Pancreas (tissue), 10 donors: ENCODE measurements around the gene GSTM3. TPM values are rescaled to one million over a fixed set of nuclear protein-coding genes. Genes with fewer than 3 reads are reported as not detected.
"Not testable (repeated sequence)": the region's sequence is repeated elsewhere in the genome, so short reads cannot be mapped to it uniquely, and the experiment has no call there.

Source experiments
- ATAC-seq, 4 donors: fragments of 200-7000 bp; cut with Tn5 transposase; one replicate each; pipeline versions ENCODE4 v1.8.0 to v1.9.1; 2020; ENCODE audit warnings: mild to moderate bottlenecking in 4 of 4, moderate library complexity in 4 of 4
- DNase-seq, 6 donors: peaks; one replicate each; pipeline ENCODE4 v3.0.0-alpha.2; 2020
- FAIRE-seq: peaks from 2 replicates; lab custom pipeline; 2012; peaks lifted over from hg19 to GRCh38; lab: Jason Lieb, UNC
- H3K27ac ChIP-seq, 4 donors: fragments of 200-600 bp; sonication (generic); 1 replicate in 3 of 4; 2 replicates in 1 of 4; pipeline versions ENCODE4 v1.5.0 to v1.8.0; 2020
- H3K27me3 ChIP-seq, 4 donors: fragments of 200-600 bp; one replicate each; pipeline ENCODE4 v1.8.0; 2021
- H3K36me3 ChIP-seq, 3 donors: fragments of 200-600 bp; sonication (generic) in 1 of 3; one replicate each; pipeline versions ENCODE4 v1.5.0 to v1.8.0; 2020 to 2021
- H3K4me1 ChIP-seq, 3 donors: fragments of 200-600 bp; one replicate each; pipeline ENCODE4 v1.8.0; 2021
- H3K4me3 ChIP-seq, 4 donors: fragments of 200-600 bp; sonication (generic) in 2 of 4; one replicate each; pipeline versions ENCODE4 v1.5.0 to v1.8.0; 2020 to 2021
- H3K9me3 ChIP-seq, 4 donors: fragments of 200-600 bp; one replicate each; pipeline ENCODE4 v1.8.0; 2021
- WGBS, 2 donors: extraction: QIAGEN DNeasy Blood & Tissue Kit; methylation state at CpG; one replicate each; pipeline ENCODE4 v1.1.7; 2013; 5-methylcytosine and 5-hydroxymethylcytosine counted together
- intact Hi-C, 3 donors: fragments of 100-400 bp; cut with DNase I; formaldehyde crosslinking; loops; one replicate each; pipeline versions ENCODE4 v1.11.1 to v1.14.2; 2022
- polyA plus RNA-seq, 2 donors: library from polyadenylated mRNA; stranded (reverse); fragments of 200-250 nt; gene quantifications; one replicate each; pipeline ENCODE4 v1.2.3, GENCODE V29; 2013
- total RNA-seq, 6 donors: library from RNA; stranded (reverse); fragmentation: NEBNext Ultra II Directional in 4 of 6; extraction: Animal tissue kit (Norgen Biotek cat#: 25700) in 4 of 6; gene quantifications; one replicate each; pipeline versions ENCODE4 v1.2.1 to v1.2.4, GENCODE V29; 2021 to 2023
- TF ChIP-seq, protein P1 (sequence below), 4 donors: fragments of 200-600 bp; sonication (generic) in 3 of 4; IDR thresholded peaks; one replicate each; pipeline versions ENCODE4 v1.5.0 to v1.8.0; 2021; ENCODE audit warnings: antibody characterized with exemption in 4 of 4
- donor health status: healthy with polysubstance abuse.
- donor health status: DM: no; HTN: no; CAD: no; lungs with moderate emphysema.
- donor health status: DM: no; HTN: no; CAD: no.
- donor health status: control.
- donor health status: control.
- donor health status: Bipolar disorder and iron deficiency.
- donor health status: DM: yes; HTN: yes; CAD: no.
- donor health status: DM: no; HTN: no; CAD: no.
- donor health status: DM: no; HTN: no; CAD: no.
- donor health status: DM: yes; HTN: yes; CAD: no.

GSTM3 gene
- total and polyA plus RNA-seq, 8 donors, result 13.9 to 58.1 (median 24.7) TPM

DNA sequence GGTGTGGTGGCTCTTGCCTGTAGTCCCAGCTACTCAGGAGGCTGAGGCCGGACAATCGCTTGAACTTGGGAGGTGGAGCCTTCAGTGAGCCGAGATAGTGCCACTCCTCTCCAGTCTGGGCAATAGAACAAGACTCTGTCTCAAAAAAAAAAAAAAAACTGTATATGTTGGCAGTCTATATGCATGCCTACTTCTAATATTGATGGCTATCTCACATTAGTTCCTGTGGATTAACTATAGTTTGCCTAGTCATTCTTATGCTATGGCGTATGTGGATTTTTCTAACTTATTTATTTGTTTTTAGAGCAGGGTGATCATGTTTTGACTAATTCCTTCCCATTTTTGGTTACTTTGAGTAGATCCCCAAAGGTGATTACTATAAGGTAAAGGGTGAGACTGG is 43.8 kb downstream of the GSTM3 start:
- ATAC-seq, result no peak
- no peak for DNase-seq
- WGBS, 2 donors, result 97% methylated on average over 4 of the region's 4 CpGs
- Histone ChIP-seq H3K9me3 (no peaks in the 10 kb centered on the region), H3K27ac (no peak overlapping the region), H3K27me3 (no peaks in the 10 kb centered on the region), H3K36me3 (no peaks in the 10 kb centered on the region), H3K4me3 (no peak overlapping the region), H3K4me1 (no peaks in the 10 kb centered on the region)
- no peak for FAIRE-seq
- TF ChIP-seq, protein P1, sequence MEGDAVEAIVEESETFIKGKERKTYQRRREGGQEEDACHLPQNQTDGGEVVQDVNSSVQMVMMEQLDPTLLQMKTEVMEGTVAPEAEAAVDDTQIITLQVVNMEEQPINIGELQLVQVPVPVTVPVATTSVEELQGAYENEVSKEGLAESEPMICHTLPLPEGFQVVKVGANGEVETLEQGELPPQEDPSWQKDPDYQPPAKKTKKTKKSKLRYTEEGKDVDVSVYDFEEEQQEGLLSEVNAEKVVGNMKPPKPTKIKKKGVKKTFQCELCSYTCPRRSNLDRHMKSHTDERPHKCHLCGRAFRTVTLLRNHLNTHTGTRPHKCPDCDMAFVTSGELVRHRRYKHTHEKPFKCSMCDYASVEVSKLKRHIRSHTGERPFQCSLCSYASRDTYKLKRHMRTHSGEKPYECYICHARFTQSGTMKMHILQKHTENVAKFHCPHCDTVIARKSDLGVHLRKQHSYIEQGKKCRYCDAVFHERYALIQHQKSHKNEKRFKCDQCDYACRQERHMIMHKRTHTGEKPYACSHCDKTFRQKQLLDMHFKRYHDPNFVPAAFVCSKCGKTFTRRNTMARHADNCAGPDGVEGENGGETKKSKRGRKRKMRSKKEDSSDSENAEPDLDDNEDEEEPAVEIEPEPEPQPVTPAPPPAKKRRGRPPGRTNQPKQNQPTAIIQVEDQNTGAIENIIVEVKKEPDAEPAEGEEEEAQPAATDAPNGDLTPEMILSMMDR (IDR thresholded peaks at IDR 0.05), result no peak
- intact Hi-C loops, result no loop called here

DNA sequence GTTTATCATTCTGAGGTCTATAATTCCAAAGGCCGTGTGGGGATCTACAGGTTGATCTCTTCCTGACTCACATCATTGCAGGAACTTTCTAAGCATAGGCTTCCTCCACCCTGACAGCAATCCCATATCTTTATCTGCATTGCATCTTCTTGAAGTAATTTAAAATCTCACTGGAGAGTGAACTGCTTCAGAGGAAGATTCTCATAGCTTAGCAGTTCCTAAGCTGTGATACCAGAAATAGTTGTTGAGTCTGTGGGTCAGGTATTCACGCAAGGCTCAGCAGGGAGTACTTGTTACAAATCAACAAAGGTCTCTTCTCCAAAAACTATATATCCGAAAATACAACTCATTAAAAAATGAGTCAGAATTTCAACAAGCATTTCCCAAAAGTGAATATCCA is 45.7 kb downstream of the GSTM3 start:
- H3K4me3 ChIP-seq, DNase-seq, H3K4me1 ChIP-seq, H3K36me3 ChIP-seq, intact Hi-C loops, ATAC-seq, H3K9me3 ChIP-seq, H3K27me3 ChIP-seq, H3K27ac ChIP-seq, FAIRE-seq: not testable (repeated sequence)
- 86 to 87% methylated on average over 3 of the region's 3 CpGs for WGBS, 2 donors

DNA sequence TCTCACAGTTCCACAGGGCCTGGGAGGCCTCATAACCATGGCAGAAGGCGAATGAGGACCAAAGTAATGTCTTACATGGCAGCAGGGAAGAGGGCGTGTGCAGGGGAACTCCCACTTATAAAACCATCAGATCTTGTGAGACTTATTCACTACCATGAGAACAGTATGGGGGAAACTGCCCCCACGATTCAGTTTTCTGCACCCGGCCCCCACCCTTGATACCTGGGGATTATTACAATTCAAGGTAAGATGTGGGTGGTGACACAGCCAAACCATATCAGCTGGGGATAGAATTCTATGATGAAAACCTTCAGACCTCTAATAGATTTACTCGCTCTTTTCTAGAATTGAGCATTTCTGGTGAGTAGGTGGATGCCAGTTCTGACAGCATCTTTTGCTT is 46.4 kb downstream of the GSTM3 start:
- intact Hi-C loops, DNase-seq, H3K4me3 ChIP-seq, H3K27me3 ChIP-seq, H3K27ac ChIP-seq, H3K4me1 ChIP-seq, H3K36me3 ChIP-seq, H3K9me3 ChIP-seq, FAIRE-seq, ATAC-seq: not testable (repeated sequence)
- 88 to 90% methylated on average over 4 to 5 of the region's 5 CpGs for WGBS, 2 donors

DNA sequence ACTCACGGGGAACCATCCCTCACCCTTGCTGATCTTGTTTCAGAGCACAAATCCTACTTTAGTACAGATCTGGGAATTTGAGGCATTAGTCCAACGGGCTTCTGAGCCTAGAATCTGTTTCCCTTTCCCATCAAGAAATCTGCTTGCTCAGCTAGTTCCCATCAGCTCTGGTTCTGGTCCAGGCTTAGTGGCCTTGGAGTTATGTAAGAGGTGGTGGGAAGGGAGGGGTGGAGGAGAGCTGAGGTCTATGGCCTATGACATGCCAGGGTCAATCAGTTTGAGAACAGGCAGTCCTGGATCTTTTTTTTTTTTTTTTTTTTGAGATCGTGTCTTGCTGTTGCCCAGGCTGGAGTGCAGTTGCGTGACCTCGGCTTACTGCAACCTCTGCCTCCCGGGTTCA is 49.1 kb downstream of the GSTM3 start:
- no peaks in the 10 kb centered on the region for H3K36me3 ChIP-seq
- no peak for FAIRE-seq
- peak in 1 of 6 donors; percentile 71 for DNase-seq
- H3K27me3 ChIP-seq, result no peaks in the 10 kb centered on the region
- intact Hi-C loops, result no loop called here
- no peak overlapping the region for H3K4me3 ChIP-seq
- no peak overlapping the region for H3K27ac ChIP-seq
- ATAC-seq, result peak in 2 of 4 donors; percentile 24 to 73
- WGBS, 2 donors, result 25 to 35% methylated on average over 5 to 6 of the region's 6 CpGs
- no peaks in the 10 kb centered on the region for H3K9me3 ChIP-seq
- H3K4me1 ChIP-seq, result no peaks in the 10 kb centered on the region
- TF ChIP-seq, protein P1 (IDR thresholded peaks at IDR 0.05), result no peak

DNA sequence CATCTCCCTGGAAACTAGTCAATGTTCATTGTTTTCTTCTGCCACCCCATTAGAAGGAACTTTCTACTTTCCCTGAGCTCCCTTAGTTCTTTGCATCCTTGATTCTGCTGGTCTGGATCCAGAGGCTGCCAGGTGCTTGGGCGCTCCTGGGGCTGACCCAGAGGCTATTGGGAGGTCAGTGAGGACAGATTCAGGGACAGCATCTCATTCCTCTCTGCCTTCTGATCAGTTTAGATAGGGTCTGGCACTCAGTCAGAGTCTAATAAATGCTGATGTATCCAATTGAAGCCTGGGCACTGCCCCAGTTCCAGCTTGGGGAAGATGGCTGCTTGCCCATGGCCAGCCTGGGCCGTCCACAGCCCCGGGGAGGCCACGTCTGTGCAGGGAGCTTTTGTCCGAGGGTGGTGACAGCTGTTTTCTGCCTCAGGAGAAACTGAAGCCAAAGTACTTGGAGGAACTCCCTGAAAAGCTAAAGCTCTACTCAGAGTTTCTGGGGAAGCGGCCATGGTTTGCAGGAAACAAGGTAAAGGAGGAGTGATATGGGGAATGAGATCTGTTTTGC is 50.9 kb downstream of the GSTM3 start:
- DNase-seq (no peak), FAIRE-seq (no peak), ATAC-seq (no peak)
- TF ChIP-seq, protein P1 (IDR thresholded peaks at IDR 0.05), result no peak
- Histone ChIP-seq H3K27me3 (no peaks in the 10 kb centered on the region), H3K27ac (no peak overlapping the region), H3K36me3 (no peaks in the 10 kb centered on the region), H3K9me3 (no peaks in the 10 kb centered on the region), H3K4me3 (no peak overlapping the region), H3K4me1 (no peaks in the 10 kb centered on the region)
- intact Hi-C loops, result no loop called here
- 36 to 45% methylated on average over 6 of the region's 6 CpGs for WGBS, 2 donors
